ENCODE data around the gene PIP4K2A. TPM values are rescaled to one million over a fixed set of nuclear protein-coding genes. Genes with fewer than 3 reads are reported as not detected.

Gene PIP4K2A
- total RNA-seq, 4 donors from 2014 or later, result 29.3 to 52.4 (median 34.5) TPM

DNA sequence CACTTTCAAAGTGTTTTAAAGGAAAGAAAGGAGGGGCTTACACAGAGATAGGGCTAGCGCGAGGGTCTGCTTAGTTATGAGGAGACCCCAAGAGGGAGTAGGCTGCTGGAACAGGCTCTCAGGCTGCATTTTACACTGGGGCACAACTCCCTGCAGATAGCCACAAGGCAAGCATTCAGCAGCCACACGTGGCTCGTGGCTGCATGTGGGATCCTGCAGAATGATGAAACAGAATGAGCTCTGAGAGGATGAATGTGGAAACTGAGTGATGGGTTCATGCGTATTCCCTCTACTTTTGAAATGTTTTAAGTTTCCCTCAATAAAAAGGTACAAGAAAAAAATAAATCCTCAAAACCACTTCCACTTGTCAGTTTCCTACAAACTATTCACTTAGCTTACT, 37.0 kb downstream of the PIP4K2A start:
- 89 to 90% methylated on average over 5 of the region's 5 CpGs for WGBS, 2 donors

DNA sequence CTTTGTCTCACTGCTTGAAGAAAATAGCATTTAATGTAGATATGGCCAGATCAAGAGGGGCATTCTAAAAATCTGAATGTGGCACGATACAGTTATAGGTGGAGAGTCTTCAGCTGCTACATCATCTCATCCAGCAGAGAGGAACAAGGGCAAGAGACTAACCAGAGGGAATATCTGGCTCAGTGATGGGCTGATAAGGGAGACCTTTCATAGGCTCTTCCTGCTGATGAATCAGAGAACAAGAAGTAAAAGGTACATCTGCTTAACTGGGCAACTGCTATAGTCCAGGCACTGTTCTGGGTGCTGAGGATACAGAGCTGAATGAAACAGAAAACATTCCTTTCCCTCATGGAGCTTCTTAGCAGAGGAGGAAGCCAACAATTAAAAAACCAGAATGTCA, 37.9 kb downstream of the PIP4K2A start:
- H3K27ac ChIP-seq, result no peak overlapping the region
- no peak for TF ChIP-seq POLR2A (IDR thresholded peaks at IDR 0.05)
- no peak for TF ChIP-seq EP300 (IDR thresholded peaks at IDR 0.05)
- TF ChIP-seq, protein P1, sequence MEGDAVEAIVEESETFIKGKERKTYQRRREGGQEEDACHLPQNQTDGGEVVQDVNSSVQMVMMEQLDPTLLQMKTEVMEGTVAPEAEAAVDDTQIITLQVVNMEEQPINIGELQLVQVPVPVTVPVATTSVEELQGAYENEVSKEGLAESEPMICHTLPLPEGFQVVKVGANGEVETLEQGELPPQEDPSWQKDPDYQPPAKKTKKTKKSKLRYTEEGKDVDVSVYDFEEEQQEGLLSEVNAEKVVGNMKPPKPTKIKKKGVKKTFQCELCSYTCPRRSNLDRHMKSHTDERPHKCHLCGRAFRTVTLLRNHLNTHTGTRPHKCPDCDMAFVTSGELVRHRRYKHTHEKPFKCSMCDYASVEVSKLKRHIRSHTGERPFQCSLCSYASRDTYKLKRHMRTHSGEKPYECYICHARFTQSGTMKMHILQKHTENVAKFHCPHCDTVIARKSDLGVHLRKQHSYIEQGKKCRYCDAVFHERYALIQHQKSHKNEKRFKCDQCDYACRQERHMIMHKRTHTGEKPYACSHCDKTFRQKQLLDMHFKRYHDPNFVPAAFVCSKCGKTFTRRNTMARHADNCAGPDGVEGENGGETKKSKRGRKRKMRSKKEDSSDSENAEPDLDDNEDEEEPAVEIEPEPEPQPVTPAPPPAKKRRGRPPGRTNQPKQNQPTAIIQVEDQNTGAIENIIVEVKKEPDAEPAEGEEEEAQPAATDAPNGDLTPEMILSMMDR (IDR thresholded peaks at IDR 0.05), result no peak
- WGBS, 2 donors, result 95 to 96% methylated on average over 1 of the region's 1 CpG
- H3K9me3 ChIP-seq, result no peaks in the 10 kb centered on the region
- no peaks in the 10 kb centered on the region for H3K27me3 ChIP-seq
- H3K36me3 ChIP-seq, result no peaks in the 10 kb centered on the region
- H3K4me3 ChIP-seq, result no peak overlapping the region
- no peak for DNase-seq (ENCODE audit: low spot score in 2 of 2)
- H3K4me1 ChIP-seq, result peaks cover 0 to 26% (median 8%) of the 10 kb centered on the region in 4 donors

More for the DNA sequence above, 37.0 kb downstream of the PIP4K2A start:
- Histone ChIP-seq H3K27me3 (no peaks in the 10 kb centered on the region), H3K9me3 (no peaks in the 10 kb centered on the region), H3K36me3 (no peaks in the 10 kb centered on the region), H3K4me3 (no peak overlapping the region), H3K4me1 (peaks cover 0 to 23% (median 14%) of the 10 kb centered on the region in 4 donors), H3K27ac (no peak overlapping the region)
- no peak for TF ChIP-seq POLR2A (IDR thresholded peaks at IDR 0.05)
- TF ChIP-seq, protein P1 (IDR thresholded peaks at IDR 0.05), result no peak
- TF ChIP-seq EP300 (IDR thresholded peaks at IDR 0.05), result no peak
- no peak for DNase-seq (ENCODE audit: low spot score in 2 of 2)

DNA sequence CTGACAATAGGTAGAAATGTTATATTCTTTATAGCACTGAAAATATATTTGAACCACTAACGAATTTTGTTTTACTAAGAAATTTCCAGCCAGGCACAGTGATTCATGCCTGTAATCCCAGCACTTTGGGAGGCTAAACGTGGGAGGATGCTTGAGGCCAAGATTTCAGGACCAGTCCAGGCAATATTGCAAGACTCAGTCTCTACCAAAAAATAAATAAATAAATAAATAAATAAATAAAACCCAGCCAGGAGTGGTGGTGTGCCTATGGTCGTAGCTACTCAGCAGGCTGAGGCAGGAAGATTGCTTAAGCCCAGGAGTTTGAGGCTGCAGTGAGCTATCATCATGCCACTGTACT, 39.8 kb downstream of the PIP4K2A start:
- no peak for DNase-seq (ENCODE audit: low spot score in 2 of 2)
- no peaks in the 10 kb centered on the region for H3K9me3 ChIP-seq
- H3K27ac ChIP-seq, result no peak overlapping the region
- WGBS, 2 donors, result 78 to 84% methylated on average over 3 of the region's 3 CpGs
- H3K4me1 ChIP-seq, result peaks cover 0 to 36% (median 3%) of the 10 kb centered on the region in 4 donors
- no peak overlapping the region for H3K4me3 ChIP-seq
- H3K36me3 ChIP-seq, result no peaks in the 10 kb centered on the region
- no peaks in the 10 kb centered on the region for H3K27me3 ChIP-seq
- TF ChIP-seq POLR2A (IDR thresholded peaks at IDR 0.05), result no peak
- TF ChIP-seq EP300 (IDR thresholded peaks at IDR 0.05), result no peak
- TF ChIP-seq, protein P1 (IDR thresholded peaks at IDR 0.05), result no peak

DNA sequence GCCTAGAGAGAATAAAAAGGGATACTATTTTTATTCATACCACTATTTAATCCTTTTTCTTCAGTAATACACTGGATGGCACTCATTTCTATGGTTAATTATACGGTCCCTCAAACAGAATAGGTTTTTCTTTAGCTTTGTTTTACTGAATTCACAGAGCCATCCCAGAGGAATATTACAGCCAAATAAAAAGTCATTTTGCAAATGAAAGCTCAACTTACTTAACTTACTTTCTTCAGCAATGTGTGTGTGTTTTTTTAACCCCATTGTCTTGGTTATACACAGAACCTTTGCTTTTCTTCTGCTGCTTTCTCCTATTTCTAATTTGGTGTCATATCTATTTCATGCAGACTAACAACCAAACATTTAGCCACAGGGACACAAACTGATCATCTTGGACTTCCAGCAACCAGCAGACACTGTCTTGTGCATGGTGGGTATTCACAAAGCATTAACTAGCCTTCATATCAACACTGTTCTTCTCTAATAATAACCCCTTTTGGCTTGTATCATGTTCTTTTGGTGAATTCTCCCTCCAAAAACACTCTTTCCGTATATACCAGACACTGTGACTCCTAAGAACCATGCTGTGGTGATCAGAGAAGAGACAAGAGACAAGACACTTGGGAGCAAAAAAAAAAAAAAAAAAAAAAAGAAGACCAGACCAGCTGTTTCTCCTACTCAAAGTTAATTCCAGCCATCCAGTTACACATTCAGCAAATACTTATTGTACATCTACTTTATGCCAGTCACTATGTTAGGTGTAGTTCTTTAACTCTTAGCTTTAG, 40.4 kb downstream of the PIP4K2A start:
- H3K27me3 ChIP-seq, result no peaks in the 10 kb centered on the region
- no peaks in the 10 kb centered on the region for H3K36me3 ChIP-seq
- H3K4me3 ChIP-seq, result no peak overlapping the region
- H3K27ac ChIP-seq, result no peak overlapping the region
- peaks cover 0 to 36% (median 3%) of the 10 kb centered on the region in 4 donors for H3K4me1 ChIP-seq
- 73 to 77% methylated on average over 2 of the region's 2 CpGs for WGBS, 2 donors
- no peak for DNase-seq (ENCODE audit: low spot score in 2 of 2)
- H3K9me3 ChIP-seq, result no peaks in the 10 kb centered on the region
- TF ChIP-seq, protein P1 (IDR thresholded peaks at IDR 0.05), result no peak
- no peak for TF ChIP-seq POLR2A (IDR thresholded peaks at IDR 0.05)
- TF ChIP-seq EP300 (IDR thresholded peaks at IDR 0.05), result no peak

DNA sequence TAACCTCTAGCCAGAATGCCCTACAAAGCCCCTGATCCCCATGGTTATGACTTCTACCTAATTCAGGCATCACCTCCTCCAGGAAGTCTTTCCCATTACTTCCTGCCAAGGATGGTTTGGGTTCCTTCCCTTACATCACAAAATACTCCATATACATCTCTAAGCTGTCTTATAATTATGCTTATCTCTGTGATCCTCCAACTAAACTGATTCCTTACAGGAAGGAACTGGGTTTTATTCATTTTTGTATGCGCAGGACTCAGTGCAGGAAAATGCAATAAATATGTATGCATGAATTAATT, 41.3 kb downstream of the PIP4K2A start:
- Histone ChIP-seq H3K27ac (no peak overlapping the region), H3K4me1 (peaks cover 0 to 36% (median 3%) of the 10 kb centered on the region in 4 donors), H3K27me3 (no peaks in the 10 kb centered on the region), H3K4me3 (no peak overlapping the region), H3K9me3 (no peaks in the 10 kb centered on the region), H3K36me3 (no peaks in the 10 kb centered on the region)
- WGBS, 2 donors, result 86 to 97% methylated on average over 1 of the region's 1 CpG
- DNase-seq (ENCODE audit: low spot score in 2 of 2), result no peak
- TF ChIP-seq EP300 (IDR thresholded peaks at IDR 0.05), result no peak
- no peak for TF ChIP-seq POLR2A (IDR thresholded peaks at IDR 0.05)
- TF ChIP-seq, protein P1 (IDR thresholded peaks at IDR 0.05), result no peak
